Activated CD4-positive, alpha-beta T cell treated with anti-CD3 and anti-CD28 coated beads, Interleukin-2, amount 50 U/mL, for 16 hours (primary cell): Measurements from ENCODE around the gene HTR7.

ENCODE experiments used
- DNase-seq: peaks from one replicate; pipeline ENCODE4 v3.0.0-alpha.2; 2020

The HTR7 gene

GRCh38 chr10:90732581-90732980 lies 125.3 kb downstream of the HTR7 start:
- DNase-seq = no peak

GRCh38 chr10:90723416-90724068 lies 134.3 kb downstream of the HTR7 start:
- no peak for DNase-seq

GRCh38 chr10:90722832-90723231 lies 135.0 kb downstream of the HTR7 start:
- DNase-seq = no peak

GRCh38 chr10:90718182-90718581 lies 139.7 kb downstream of the HTR7 start:
- DNase-seq = no peak

- DNase-seq = no peak
These were observed 145.3 kb downstream of the HTR7 start for GRCh38 chr10:90712529-90712928.

- no peak for DNase-seq
These were observed 148.1 kb downstream of the HTR7 start for GRCh38 chr10:90709727-90710126.

- DNase-seq = no peak
These were observed 150.2 kb downstream of the HTR7 start for GRCh38 chr10:90707657-90708056.

GRCh38 chr10:90701428-90701827 lies 156.4 kb downstream of the HTR7 start:
- no peak for DNase-seq

- DNase-seq = no peak
These were observed 161.7 kb downstream of the HTR7 start for GRCh38 chr10:90695915-90696676.
